Progenitor cell of endocrine pancreas (in vitro differentiated cells): ENCODE data around the gene ZNF225. TPM values are rescaled to one million over a fixed set of nuclear protein-coding genes. Genes with fewer than 3 reads are reported as not detected.

Experiments used
- DNase-seq: peaks from one replicate; pipeline ENCODE4 v3.0.0; 2021; ENCODE audit warnings: low spot score; ENCODE audit not compliant: unreplicated experiment
- H3K27ac Mint-ChIP-seq: 2 replicates; pipeline ENCODE4 v1.8.0; 2021; ENCODE audit warnings: mild to moderate bottlenecking, moderate library complexity, mixed read lengths
- H3K27me3 Mint-ChIP-seq: 2 replicates; pipeline ENCODE4 v1.8.0; 2021; ENCODE audit warnings: mixed read lengths
- H3K36me3 Mint-ChIP-seq: 2 replicates; pipeline ENCODE4 v1.8.0; 2022; ENCODE audit warnings: mixed read lengths; ENCODE audit not compliant: insufficient read depth
- H3K4me1 Mint-ChIP-seq: 2 replicates; pipeline ENCODE4 v1.8.0; 2021; ENCODE audit warnings: low read depth, mixed read lengths
- H3K4me3 Mint-ChIP-seq: 2 replicates; pipeline ENCODE4 v1.8.0; 2021; ENCODE audit warnings: low read depth, mild to moderate bottlenecking, moderate library complexity, mixed read lengths
- H3K9me3 Mint-ChIP-seq: 2 replicates; pipeline ENCODE4 v1.8.0; 2021; ENCODE audit warnings: low read depth, mixed read lengths
- total RNA-seq: library from RNA; stranded (reverse); gene quantifications from 2 replicates; pipeline ENCODE4 v1.2.1, GENCODE V29; 2021
- TF ChIP-seq, protein P1 (sequence below): fragments of 200-600 bp; sonication (generic); IDR thresholded peaks from one replicate; pipeline ENCODE4 v1.5.0; 2021; ENCODE audit warnings: antibody characterized with exemption, mild to moderate bottlenecking; ENCODE audit not compliant: unreplicated experiment

ZNF225 gene
- total RNA-seq, 1 donor from 2014 or later: 9.1 TPM

DNA sequence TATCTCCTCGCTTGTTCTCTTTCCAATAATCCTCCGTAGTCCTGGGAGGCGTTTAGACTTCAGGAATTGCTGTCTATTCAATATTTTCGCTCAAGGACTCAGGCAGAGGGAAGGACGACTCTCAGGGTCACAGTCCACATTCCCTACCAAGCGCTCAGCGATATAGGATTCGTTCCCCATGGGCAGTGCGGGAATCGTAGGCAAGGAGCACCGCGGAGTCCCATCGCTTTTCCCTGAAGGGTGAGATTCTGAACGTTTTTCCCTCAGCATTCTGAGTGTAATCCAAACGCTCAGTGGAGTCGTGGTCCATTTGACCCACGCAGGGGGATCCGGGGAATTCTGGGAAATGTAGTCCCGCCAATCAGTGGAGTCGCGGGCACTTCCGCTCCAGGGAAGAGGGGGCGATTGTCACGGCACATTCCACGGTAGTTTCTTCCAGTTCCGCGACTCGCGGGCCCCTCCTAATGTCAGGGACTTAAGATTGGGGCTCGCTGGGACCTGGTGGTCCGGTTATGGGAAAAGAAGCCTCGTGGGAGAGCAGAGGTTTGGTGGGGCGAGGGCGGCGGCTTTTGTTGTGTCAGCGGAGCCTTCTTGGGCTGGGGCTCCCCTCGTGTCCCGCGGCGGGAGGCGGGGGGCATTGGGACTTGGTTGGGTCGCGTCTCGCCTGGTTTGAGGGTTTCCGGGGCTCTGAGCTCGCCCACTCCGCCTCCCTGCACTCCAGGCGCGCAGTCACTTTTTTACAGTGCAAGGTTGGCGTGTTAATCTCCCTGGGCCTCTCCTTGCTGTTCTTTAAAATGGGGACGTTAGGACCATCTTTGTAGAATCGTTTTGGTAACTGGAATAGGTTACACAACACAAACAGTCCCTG lies 28.2 kb downstream of the ZNF225 start, which contains the start of gene ZNF234:
ZNF234 (plus strand) TSS at position 364 of the 868 bp plus-strand sequence. CDS start 3,079 bp downstream, outside the sequence.
- H3K9me3 Mint-ChIP-seq: no peaks in the 10 kb centered on the region
- TF ChIP-seq, protein P1, sequence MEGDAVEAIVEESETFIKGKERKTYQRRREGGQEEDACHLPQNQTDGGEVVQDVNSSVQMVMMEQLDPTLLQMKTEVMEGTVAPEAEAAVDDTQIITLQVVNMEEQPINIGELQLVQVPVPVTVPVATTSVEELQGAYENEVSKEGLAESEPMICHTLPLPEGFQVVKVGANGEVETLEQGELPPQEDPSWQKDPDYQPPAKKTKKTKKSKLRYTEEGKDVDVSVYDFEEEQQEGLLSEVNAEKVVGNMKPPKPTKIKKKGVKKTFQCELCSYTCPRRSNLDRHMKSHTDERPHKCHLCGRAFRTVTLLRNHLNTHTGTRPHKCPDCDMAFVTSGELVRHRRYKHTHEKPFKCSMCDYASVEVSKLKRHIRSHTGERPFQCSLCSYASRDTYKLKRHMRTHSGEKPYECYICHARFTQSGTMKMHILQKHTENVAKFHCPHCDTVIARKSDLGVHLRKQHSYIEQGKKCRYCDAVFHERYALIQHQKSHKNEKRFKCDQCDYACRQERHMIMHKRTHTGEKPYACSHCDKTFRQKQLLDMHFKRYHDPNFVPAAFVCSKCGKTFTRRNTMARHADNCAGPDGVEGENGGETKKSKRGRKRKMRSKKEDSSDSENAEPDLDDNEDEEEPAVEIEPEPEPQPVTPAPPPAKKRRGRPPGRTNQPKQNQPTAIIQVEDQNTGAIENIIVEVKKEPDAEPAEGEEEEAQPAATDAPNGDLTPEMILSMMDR: no peak
- H3K27me3 Mint-ChIP-seq: no peaks in the 10 kb centered on the region
- H3K27ac Mint-ChIP-seq: peak within 1 kb of the TSS; percentile 94
- peaks cover 14% of the 10 kb centered on the region for H3K4me1 Mint-ChIP-seq
- DNase-seq: peak; percentile 65
- H3K4me3 Mint-ChIP-seq: peak within 1 kb of the TSS; percentile 91
- peaks cover 4% of the 10 kb centered on the region for H3K36me3 Mint-ChIP-seq

DNA sequence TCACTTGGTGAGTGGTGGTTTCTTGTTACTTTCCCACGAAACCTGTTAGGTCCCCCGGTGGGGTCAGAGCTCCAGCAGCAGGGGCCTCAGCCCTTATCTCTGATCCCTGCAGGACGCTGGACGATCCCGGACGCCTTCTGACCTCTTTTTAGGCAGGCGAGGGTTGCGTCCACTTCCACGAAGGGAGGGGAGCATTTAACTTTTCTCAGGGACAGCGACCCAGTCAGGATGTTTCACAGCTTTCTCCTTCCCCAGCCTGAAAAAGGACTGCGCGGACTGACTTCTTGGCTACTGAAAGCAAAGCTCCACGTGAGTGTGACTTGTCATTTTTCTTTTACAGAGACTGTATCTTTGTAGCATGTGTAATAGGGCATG lies 28.8 kb downstream of the ZNF225 start:
- Mint-ChIP-seq H3K27me3 (no peaks in the 10 kb centered on the region), H3K36me3 (peaks cover 4% of the 10 kb centered on the region), H3K27ac (peak overlapping the region; percentile 94), H3K4me3 (peak overlapping the region; percentile 91), H3K9me3 (no peaks in the 10 kb centered on the region), H3K4me1 (peaks cover 14% of the 10 kb centered on the region)
- no peak for DNase-seq
- TF ChIP-seq, protein P1: no peak

DNA sequence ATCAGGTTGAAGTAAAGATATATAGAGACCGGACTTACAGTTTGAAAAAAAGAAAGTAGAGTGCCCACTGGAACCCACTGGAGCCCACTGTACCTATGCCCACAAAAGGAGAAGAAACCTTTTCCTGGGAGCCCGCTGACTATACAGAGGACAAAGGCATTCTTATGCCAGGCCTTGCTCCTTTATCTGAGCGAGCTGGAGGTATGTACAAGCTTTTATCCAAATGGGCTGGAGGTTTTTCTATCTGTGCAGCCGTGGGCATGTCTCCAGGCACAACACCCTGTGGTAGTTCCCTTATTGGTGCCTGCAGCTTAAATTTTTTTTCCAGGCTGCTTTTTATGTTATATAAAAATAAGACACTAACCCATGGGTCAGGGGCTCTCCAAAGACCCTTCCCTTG lies 36.6 kb downstream of the ZNF225 start:
- no peaks in the 10 kb centered on the region for H3K4me1 Mint-ChIP-seq
- TF ChIP-seq, protein P1: no peak
- DNase-seq: no peak
- no peaks in the 10 kb centered on the region for H3K27me3 Mint-ChIP-seq
- H3K36me3 Mint-ChIP-seq: peaks cover 44% of the 10 kb centered on the region
- H3K4me3 Mint-ChIP-seq: no peak overlapping the region
- H3K9me3 Mint-ChIP-seq: peaks cover 8% of the 10 kb centered on the region
- no peak overlapping the region for H3K27ac Mint-ChIP-seq

DNA sequence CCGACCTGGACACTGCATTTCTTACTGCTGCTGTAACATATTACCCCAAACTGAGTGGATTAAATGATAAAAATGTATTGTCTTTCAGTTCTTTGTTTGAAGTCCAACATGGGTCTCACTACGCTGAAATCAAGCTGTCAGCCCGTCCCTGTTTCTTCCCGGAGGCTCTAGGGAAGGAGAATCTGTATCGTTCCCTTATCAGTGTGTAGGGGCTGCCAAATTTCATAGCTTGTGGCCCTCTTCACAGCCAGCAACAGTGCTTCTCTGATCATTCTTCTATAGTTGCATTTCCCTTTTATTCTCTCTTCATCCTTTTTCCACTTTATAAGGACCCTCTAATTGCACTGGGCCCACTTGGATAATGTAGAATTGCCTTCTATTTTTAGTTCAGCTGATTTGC lies 38.3 kb downstream of the ZNF225 start:
- Mint-ChIP-seq H3K36me3 (peaks cover 52% of the 10 kb centered on the region), H3K4me3 (no peak overlapping the region), H3K27ac (no peak overlapping the region), H3K4me1 (no peaks in the 10 kb centered on the region), H3K9me3 (peaks cover 15% of the 10 kb centered on the region), H3K27me3 (no peaks in the 10 kb centered on the region)
- TF ChIP-seq, protein P1: no peak
- DNase-seq: no peak

DNA sequence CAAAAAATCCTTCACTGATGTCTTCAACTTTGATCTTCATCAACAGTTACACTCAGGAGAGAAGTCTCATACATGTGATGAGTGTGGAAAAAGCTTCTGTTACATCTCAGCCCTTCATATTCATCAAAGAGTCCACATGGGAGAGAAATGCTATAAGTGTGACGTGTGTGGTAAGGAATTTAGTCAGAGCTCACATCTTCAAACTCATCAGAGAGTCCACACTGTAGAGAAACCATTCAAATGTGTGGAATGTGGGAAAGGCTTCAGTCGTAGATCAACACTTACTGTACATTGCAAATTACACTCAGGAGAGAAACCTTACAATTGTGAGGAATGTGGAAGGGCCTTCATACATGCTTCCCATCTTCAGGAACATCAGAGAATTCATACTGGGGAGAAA lies 43.3 kb downstream of the ZNF225 start:
- Mint-ChIP-seq H3K9me3 (peaks cover 31% of the 10 kb centered on the region), H3K4me1 (no peaks in the 10 kb centered on the region), H3K36me3 (peaks cover 60% of the 10 kb centered on the region), H3K4me3 (no peak overlapping the region), H3K27me3 (no peaks in the 10 kb centered on the region), H3K27ac (no peak overlapping the region)
- TF ChIP-seq, protein P1: no peak
- no peak for DNase-seq
